ENCODE data around the gene NDUFB2.

GRCh38 chr7:140679186-140679585 is 17.3 kb upstream of the NDUFB2 start:
- TF ChIP-seq CTCF (conservative IDR thresholded peaks at IDR 0.05) (no peak), EZH2 (IDR thresholded peaks at IDR 0.05; ENCODE audit: low read depth) (no peak)

Measured in PC-9 (cell line).